ENCODE results near the gene PIANP.

The PIANP gene

GRCh38 chr12:6666211-6666610 lies 34.4 kb downstream of the PIANP start:
- no peak for DNase-seq

- DNase-seq = no peak
These were observed 35.7 kb downstream of the PIANP start for GRCh38 chr12:6664902-6665301.

GRCh38 chr12:6662906-6663742 lies 37.5 kb downstream of the PIANP start, which contains the start of gene ING4:
Gene ING4 (minus strand): TSS chr12:6663119. CDS start chr12:6663101, 18 bp downstream.
- peak; percentile 95 for DNase-seq

GRCh38 chr12:6662602-6662905 lies 38.1 kb downstream of the PIANP start:
- DNase-seq = no peak

- no peak for DNase-seq
These were observed 46.6 kb downstream of the PIANP start for GRCh38 chr12:6653987-6654386.

GRCh38 chr12:6653342-6653741 lies 47.3 kb downstream of the PIANP start:
- no peak for DNase-seq

GRCh38 chr12:6652391-6652790 lies 48.2 kb downstream of the PIANP start:
- no peak for DNase-seq

GRCh38 chr12:6650832-6651231 lies 49.8 kb downstream of the PIANP start:
- no peak for DNase-seq

GRCh38 chr12:6647083-6647604 lies 53.5 kb downstream of the PIANP start, which contains the start of gene ACRBP:
Gene ACRBP (minus strand): TSS chr12:6647432. CDS start chr12:6647366, 66 bp downstream.
- DNase-seq = peak; percentile 25

GRCh38 chr12:6646276-6647082 lies 54.1 kb downstream of the PIANP start:
- no peak for DNase-seq

- peak; percentile 34 for DNase-seq
These were observed 55.7 kb downstream of the PIANP start for GRCh38 chr12:6644903-6645302.

GRCh38 chr12:6644257-6644596 lies 56.4 kb downstream of the PIANP start:
- DNase-seq = no peak

All from NCI-H748 treated with DMSO at 0.1 percent for 48 hours (cell line).